Ishikawa (cell line): ENCODE data around the gene ZNF70.

ENCODE experiments used
- EGR1 ChIP-seq: IDR thresholded peaks from 2 replicates; pipeline ENCODE4 v1.6.1; 2012
- EP300 ChIP-seq: IDR thresholded peaks from 2 replicates; pipeline ENCODE4 v1.6.1; 2012; ENCODE audit warnings: borderline replicate concordance
- RAD21 ChIP-seq: IDR thresholded peaks from 2 replicates; pipeline ENCODE4 v1.6.1; 2012; ENCODE audit warnings: low read depth
- REST ChIP-seq: IDR thresholded peaks from 2 replicates; pipeline ENCODE4 v1.6.1; 2012; ENCODE audit warnings: low read depth, mild to moderate bottlenecking
- TAF1 ChIP-seq: IDR thresholded peaks from 2 replicates; pipeline ENCODE4 v1.6.1; 2012; ENCODE audit warnings: low read depth, mild to moderate bottlenecking
- TCF12 ChIP-seq: IDR thresholded peaks from 2 replicates; pipeline ENCODE4 v1.6.1; 2012; ENCODE audit warnings: low read depth
- TEAD4 ChIP-seq: IDR thresholded peaks from 2 replicates; pipeline ENCODE4 v1.6.1; 2012
- YY1 ChIP-seq: IDR thresholded peaks from 2 replicates; pipeline ENCODE4 v1.6.1; 2012; ENCODE audit warnings: low read depth
- ZBTB7A ChIP-seq: IDR thresholded peaks from 2 replicates; pipeline ENCODE4 v1.6.1; 2012; ENCODE audit warnings: low read depth

- TF ChIP-seq REST (no peak), TEAD4 (no peak), EGR1 (no peak), ZBTB7A (no peak), RAD21 (no peak), TAF1 (no peak), EP300 (no peak), TCF12 (no peak), YY1 (no peak)
These were observed 37.0 kb downstream of the ZNF70 start for GRCh38 chr22:23713696-23714595.
